ENCODE measurements around the gene CBLB. TPM values are rescaled to one million over a fixed set of nuclear protein-coding genes. Genes with fewer than 3 reads are reported as not detected.

The CBLB gene
- total RNA-seq, 1 experiment from 2014 or later, result 98.8 TPM

DNA sequence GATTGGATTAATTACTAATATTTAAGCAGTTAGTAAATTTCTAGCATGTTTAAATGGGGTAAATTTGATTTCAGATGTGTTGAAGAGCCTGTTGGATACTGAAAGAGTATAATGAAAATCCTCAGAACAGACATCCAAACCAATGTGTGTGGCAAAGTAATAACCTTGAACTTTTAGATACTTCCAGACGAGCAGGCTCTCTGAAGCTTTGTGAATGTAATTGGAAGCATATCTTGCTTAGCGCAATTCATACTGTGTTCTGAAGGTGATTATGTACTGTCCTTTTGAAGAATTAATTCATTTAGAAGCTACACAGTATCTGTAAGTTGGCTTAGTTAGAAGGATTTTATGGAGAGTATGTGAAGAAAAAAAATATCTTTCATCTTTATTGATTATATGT is 161.8 kb downstream of the CBLB start:
- H4K20me1 ChIP-seq (ENCODE audit: insufficient read depth, low read depth, low read length), result no peaks in the 10 kb centered on the region
- no peaks in the 10 kb centered on the region for H3K4me1 ChIP-seq (ENCODE audit: low read length)
- H2AFZ ChIP-seq (ENCODE audit: low read length), result no peak overlapping the region
- H3K27ac ChIP-seq (ENCODE audit: low read length), result peak overlapping the region; percentile 4; the same call in 1 of the 2 replicates
- H3K79me2 ChIP-seq (ENCODE audit: low read length), result peaks cover 32% of the 10 kb centered on the region
- no peak overlapping the region for H3K4me2 ChIP-seq (ENCODE audit: low read depth, low read length, poor library complexity, severe bottlenecking)
- H3K27me3 ChIP-seq (ENCODE audit: low read length), result no peaks in the 10 kb centered on the region
- H3K9ac ChIP-seq (ENCODE audit: low read length), result no peak overlapping the region
- no peaks in the 10 kb centered on the region; the same call in 1 of the 2 replicates for H3K9me2 ChIP-seq (replicated peaks; ENCODE audit: insufficient read depth, low read length)
- peaks cover 67% of the 10 kb centered on the region for H3K36me3 ChIP-seq (ENCODE audit: insufficient read depth, low read length)
- H3K9me3 ChIP-seq (ENCODE audit: low read length), result no peaks in the 10 kb centered on the region
- no peak for DNase-seq
- no peak overlapping the region for H3K4me3 ChIP-seq (ENCODE audit: low read length)

DNA sequence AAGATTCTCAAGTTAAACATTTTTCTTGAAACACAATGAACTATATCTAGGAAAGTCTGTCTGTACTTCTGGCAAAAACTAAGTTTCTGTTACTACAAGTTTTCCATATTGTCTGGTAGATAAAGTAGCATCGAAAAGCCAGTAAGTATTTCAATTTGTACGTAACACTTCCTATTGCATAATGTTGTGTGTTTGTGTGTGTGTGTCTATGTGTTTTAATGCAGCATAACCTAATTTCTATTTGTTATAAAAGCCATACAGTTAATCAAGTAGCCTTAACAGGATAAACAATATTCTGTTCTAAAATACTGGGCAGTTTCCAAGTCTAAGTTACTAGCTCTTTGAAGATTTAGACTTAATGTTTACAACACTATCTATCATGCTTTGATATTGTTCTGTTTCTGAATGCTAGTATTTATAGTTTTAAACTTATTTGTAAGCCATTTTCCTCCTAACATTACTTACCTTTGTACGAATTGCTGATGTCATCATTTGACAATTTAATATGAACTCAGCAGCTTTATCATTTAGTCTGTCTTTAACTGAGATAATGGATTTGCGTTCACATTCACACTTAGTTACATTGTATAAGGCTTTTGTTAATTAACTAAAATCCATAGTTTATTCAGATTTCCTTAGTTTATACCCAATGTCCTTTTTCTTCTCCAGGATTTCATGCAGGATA is 163.9 kb downstream of the CBLB start:
- no peaks in the 10 kb centered on the region; the same call in 1 of the 2 replicates for H3K9me2 ChIP-seq (replicated peaks; ENCODE audit: insufficient read depth, low read length)
- H3K4me1 ChIP-seq (ENCODE audit: low read length), result no peaks in the 10 kb centered on the region
- H3K9ac ChIP-seq (ENCODE audit: low read length), result no peak overlapping the region
- H3K79me2 ChIP-seq (ENCODE audit: low read length), result peaks cover 31% of the 10 kb centered on the region
- no peaks in the 10 kb centered on the region for H3K27me3 ChIP-seq (ENCODE audit: low read length)
- H2AFZ ChIP-seq (ENCODE audit: low read length), result no peak overlapping the region
- peaks cover 62% of the 10 kb centered on the region for H3K36me3 ChIP-seq (ENCODE audit: insufficient read depth, low read length)
- 0 out of 2 replicates have a peak overlapping the region, but pooled peaks have one; percentile 13 for H3K27ac ChIP-seq (ENCODE audit: low read length)
- no peaks in the 10 kb centered on the region for H3K9me3 ChIP-seq (ENCODE audit: low read length)
- no peak overlapping the region for H3K4me3 ChIP-seq (ENCODE audit: low read length)
- no peak for DNase-seq
- H4K20me1 ChIP-seq (ENCODE audit: insufficient read depth, low read depth, low read length), result no peaks in the 10 kb centered on the region
- no peak overlapping the region for H3K4me2 ChIP-seq (ENCODE audit: low read depth, low read length, poor library complexity, severe bottlenecking)

GRCh38 chr3:105700575-105700974 is 168.2 kb downstream of the CBLB start:
- Histone ChIP-seq H3K79me2 (ENCODE audit: low read length) (peaks cover 36% of the 10 kb centered on the region), H4K20me1 (ENCODE audit: insufficient read depth, low read depth, low read length) (no peaks in the 10 kb centered on the region), H3K4me1 (ENCODE audit: low read length) (peaks cover 23% of the 10 kb centered on the region), H3K4me2 (ENCODE audit: low read depth, low read length, poor library complexity, severe bottlenecking) (no peak overlapping the region), H3K9me3 (ENCODE audit: low read length) (no peaks in the 10 kb centered on the region), H3K36me3 (ENCODE audit: insufficient read depth, low read length) (peaks cover 43% of the 10 kb centered on the region), H3K4me3 (ENCODE audit: low read length) (no peak overlapping the region), H3K9ac (ENCODE audit: low read length) (no peak overlapping the region), H3K27me3 (ENCODE audit: low read length) (no peaks in the 10 kb centered on the region), H3K27ac (ENCODE audit: low read length) (no peak overlapping the region), H2AFZ (ENCODE audit: low read length) (no peak overlapping the region), H3K9me2 (replicated peaks; ENCODE audit: insufficient read depth, low read length) (no peaks in the 10 kb centered on the region)
- no peak for DNase-seq

DNA sequence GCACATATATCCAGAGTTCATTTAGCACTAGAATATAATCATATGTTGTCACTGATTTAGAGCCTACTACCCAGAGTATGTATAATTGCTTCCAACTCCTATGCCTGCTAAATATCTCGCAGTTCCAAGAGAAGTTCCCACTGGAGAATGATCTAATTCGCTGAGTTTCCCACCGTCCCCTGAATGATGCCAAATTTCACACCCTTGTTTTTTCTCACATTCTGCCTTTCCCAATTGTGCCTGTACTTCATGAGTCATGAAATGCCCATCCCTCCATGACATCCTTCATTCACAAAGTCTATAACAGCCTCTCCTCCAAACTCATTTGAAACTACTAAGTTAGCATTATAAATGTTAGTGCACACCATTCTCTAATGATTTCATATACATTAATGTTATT is 177.2 kb downstream of the CBLB start:
- Histone ChIP-seq H3K4me1 (ENCODE audit: low read length) (peaks cover 52% of the 10 kb centered on the region), H4K20me1 (ENCODE audit: insufficient read depth, low read depth, low read length) (no peaks in the 10 kb centered on the region), H3K36me3 (ENCODE audit: insufficient read depth, low read length) (peaks cover 31% of the 10 kb centered on the region), H3K9me2 (replicated peaks; ENCODE audit: insufficient read depth, low read length) (no peaks in the 10 kb centered on the region), H3K79me2 (ENCODE audit: low read length) (peaks cover 22% of the 10 kb centered on the region), H3K4me3 (ENCODE audit: low read length) (no peak overlapping the region), H3K27ac (ENCODE audit: low read length) (peak overlapping the region; percentile 48; the same call in 1 of the 2 replicates), H2AFZ (ENCODE audit: low read length) (no peak overlapping the region), H3K4me2 (ENCODE audit: low read depth, low read length, poor library complexity, severe bottlenecking) (no peak overlapping the region), H3K9ac (ENCODE audit: low read length) (no peak overlapping the region), H3K27me3 (ENCODE audit: low read length) (no peaks in the 10 kb centered on the region), H3K9me3 (ENCODE audit: low read length) (no peaks in the 10 kb centered on the region)
- no peak for DNase-seq

DNA sequence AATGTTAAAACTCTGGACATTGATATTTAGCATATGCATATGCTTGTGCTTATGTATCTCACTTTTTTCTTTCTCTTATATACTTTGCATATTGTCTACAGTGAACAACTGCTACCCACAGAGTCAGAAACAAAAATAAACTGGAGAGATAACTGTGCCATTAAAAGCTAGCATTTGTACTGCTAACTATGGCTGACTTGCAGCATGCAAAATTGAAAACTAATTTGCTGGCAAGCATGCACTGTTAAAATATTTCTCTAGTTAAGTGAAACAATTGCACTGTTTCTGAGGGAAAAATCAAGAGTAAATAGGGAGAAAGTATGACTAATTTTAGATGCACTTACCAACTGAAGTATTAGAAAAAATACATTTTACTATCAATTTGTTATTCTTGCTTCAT is 177.8 kb downstream of the CBLB start:
- Histone ChIP-seq H3K4me1 (ENCODE audit: low read length) (peaks cover 55% of the 10 kb centered on the region), H3K9me2 (replicated peaks; ENCODE audit: insufficient read depth, low read length) (no peaks in the 10 kb centered on the region), H3K79me2 (ENCODE audit: low read length) (peaks cover 18% of the 10 kb centered on the region), H3K4me3 (ENCODE audit: low read length) (no peak overlapping the region), H3K36me3 (ENCODE audit: insufficient read depth, low read length) (peaks cover 31% of the 10 kb centered on the region), H3K27me3 (ENCODE audit: low read length) (no peaks in the 10 kb centered on the region), H3K27ac (ENCODE audit: low read length) (peak overlapping the region; percentile 6; the same call in 1 of the 2 replicates), H3K9ac (ENCODE audit: low read length) (no peak overlapping the region), H3K4me2 (ENCODE audit: low read depth, low read length, poor library complexity, severe bottlenecking) (no peak overlapping the region), H2AFZ (ENCODE audit: low read length) (no peak overlapping the region), H3K9me3 (ENCODE audit: low read length) (no peaks in the 10 kb centered on the region), H4K20me1 (ENCODE audit: insufficient read depth, low read depth, low read length) (no peaks in the 10 kb centered on the region)
- no peak for DNase-seq

DNA sequence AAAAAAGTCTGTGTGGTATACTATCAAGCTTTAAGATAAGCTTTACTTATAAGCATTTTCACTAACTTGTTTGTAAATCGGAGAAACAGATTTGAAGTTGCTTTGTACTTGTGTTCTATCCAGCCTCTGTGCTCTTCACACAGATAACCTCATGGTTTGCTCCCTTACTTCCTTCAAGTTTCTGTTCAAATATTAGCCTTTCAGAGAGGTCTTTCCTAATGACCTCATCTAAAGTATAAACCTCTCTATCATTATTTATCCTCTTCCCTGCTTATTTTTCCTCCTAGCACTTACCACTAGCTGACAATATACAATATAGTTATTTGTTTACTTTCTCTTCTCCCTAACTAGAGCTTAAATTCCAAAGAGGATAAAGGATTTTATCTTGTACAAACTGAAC is 180.0 kb downstream of the CBLB start:
- Histone ChIP-seq H3K27ac (ENCODE audit: low read length) (peak overlapping the region; percentile 51), H3K4me2 (ENCODE audit: low read depth, low read length, poor library complexity, severe bottlenecking) (no peak overlapping the region), H3K9ac (ENCODE audit: low read length) (no peak overlapping the region), H3K27me3 (ENCODE audit: low read length) (no peaks in the 10 kb centered on the region), H4K20me1 (ENCODE audit: insufficient read depth, low read depth, low read length) (no peaks in the 10 kb centered on the region), H3K4me1 (ENCODE audit: low read length) (peaks cover 52% of the 10 kb centered on the region), H3K36me3 (ENCODE audit: insufficient read depth, low read length) (peaks cover 36% of the 10 kb centered on the region), H3K9me3 (ENCODE audit: low read length) (no peaks in the 10 kb centered on the region), H3K79me2 (ENCODE audit: low read length) (peaks cover 17% of the 10 kb centered on the region; the same call in 1 of the 2 replicates), H3K4me3 (ENCODE audit: low read length) (no peak overlapping the region), H2AFZ (ENCODE audit: low read length) (no peak overlapping the region), H3K9me2 (replicated peaks; ENCODE audit: insufficient read depth, low read length) (no peaks in the 10 kb centered on the region)
- DNase-seq, result no peak

DNA sequence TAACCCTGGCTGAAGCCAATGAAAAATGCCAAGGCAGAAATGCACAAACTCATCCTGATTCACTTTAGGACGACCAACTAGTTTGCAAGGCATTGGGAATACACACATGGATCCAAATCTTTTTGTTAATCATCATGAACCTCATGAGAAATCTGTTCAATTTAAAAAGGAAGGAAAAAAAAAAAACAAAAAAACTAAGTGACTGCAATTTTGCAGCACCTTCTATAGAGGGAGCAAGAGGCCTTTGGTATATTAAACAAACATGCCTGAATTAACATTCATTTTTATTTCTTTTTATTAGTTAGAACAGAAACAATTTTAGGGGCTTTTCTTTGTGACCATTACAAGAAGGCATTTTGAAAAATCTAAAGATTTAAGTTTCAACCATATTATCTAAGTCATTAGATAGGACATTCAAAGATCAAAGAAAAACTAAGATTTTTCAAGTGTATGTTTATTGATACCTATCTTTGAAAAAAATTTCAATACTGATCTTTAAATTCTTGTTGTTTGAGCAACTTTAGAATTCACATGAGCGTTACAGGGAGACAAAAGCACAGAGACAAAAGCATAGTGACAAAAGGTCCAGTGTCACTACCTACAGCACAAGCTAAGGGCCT is 182.4 kb downstream of the CBLB start:
- H3K9me2 ChIP-seq (replicated peaks; ENCODE audit: insufficient read depth, low read length), result no peaks in the 10 kb centered on the region
- H3K27ac ChIP-seq (ENCODE audit: low read length), result peak overlapping the region; percentile 51
- no peak overlapping the region for H2AFZ ChIP-seq (ENCODE audit: low read length)
- H3K36me3 ChIP-seq (ENCODE audit: insufficient read depth, low read length), result peaks cover 45% of the 10 kb centered on the region
- H3K4me1 ChIP-seq (ENCODE audit: low read length), result peaks cover 37% of the 10 kb centered on the region
- no peak overlapping the region for H3K9ac ChIP-seq (ENCODE audit: low read length)
- DNase-seq, result peak; percentile 81
- H3K9me3 ChIP-seq (ENCODE audit: low read length), result no peaks in the 10 kb centered on the region
- no peak overlapping the region for H3K4me3 ChIP-seq (ENCODE audit: low read length)
- no peaks in the 10 kb centered on the region for H3K27me3 ChIP-seq (ENCODE audit: low read length)
- no peaks in the 10 kb centered on the region for H4K20me1 ChIP-seq (ENCODE audit: insufficient read depth, low read depth, low read length)
- H3K79me2 ChIP-seq (ENCODE audit: low read length), result peaks cover 17% of the 10 kb centered on the region; the same call in 1 of the 2 replicates
- H3K4me2 ChIP-seq (ENCODE audit: low read depth, low read length, poor library complexity, severe bottlenecking), result no peak overlapping the region

- no peak for DNase-seq
- peaks cover 3% of the 10 kb centered on the region; the same call in 1 of the 2 replicates for H3K79me2 ChIP-seq (ENCODE audit: low read length)
- H3K4me3 ChIP-seq (ENCODE audit: low read length), result no peak overlapping the region
- peak overlapping the region; percentile 62 for H3K27ac ChIP-seq (ENCODE audit: low read length)
- no peak overlapping the region for H3K9ac ChIP-seq (ENCODE audit: low read length)
- no peaks in the 10 kb centered on the region for H4K20me1 ChIP-seq (ENCODE audit: insufficient read depth, low read depth, low read length)
- peaks cover 32% of the 10 kb centered on the region for H3K4me1 ChIP-seq (ENCODE audit: low read length)
- H2AFZ ChIP-seq (ENCODE audit: low read length), result no peak overlapping the region
- peak overlapping the region; percentile 16 for H3K4me2 ChIP-seq (ENCODE audit: low read depth, low read length, poor library complexity, severe bottlenecking)
- peaks cover 76% of the 10 kb centered on the region for H3K36me3 ChIP-seq (ENCODE audit: insufficient read depth, low read length)
- H3K9me2 ChIP-seq (replicated peaks; ENCODE audit: insufficient read depth, low read length), result no peaks in the 10 kb centered on the region
- no peaks in the 10 kb centered on the region for H3K9me3 ChIP-seq (ENCODE audit: low read length)
- H3K27me3 ChIP-seq (ENCODE audit: low read length), result no peaks in the 10 kb centered on the region
Measured at GRCh38 chr3:105679951-105680350, 188.9 kb downstream of the CBLB start.
